Measurements from ENCODE around the gene PEX14.
A peak's percentile ranks its signal among the peaks of the same experiment; 100 is the strongest.
"Not testable (repeated sequence)": the region's sequence is repeated elsewhere in the genome, so short reads cannot be mapped to it uniquely, and the experiment has no call there.

PEX14 gene

DNA sequence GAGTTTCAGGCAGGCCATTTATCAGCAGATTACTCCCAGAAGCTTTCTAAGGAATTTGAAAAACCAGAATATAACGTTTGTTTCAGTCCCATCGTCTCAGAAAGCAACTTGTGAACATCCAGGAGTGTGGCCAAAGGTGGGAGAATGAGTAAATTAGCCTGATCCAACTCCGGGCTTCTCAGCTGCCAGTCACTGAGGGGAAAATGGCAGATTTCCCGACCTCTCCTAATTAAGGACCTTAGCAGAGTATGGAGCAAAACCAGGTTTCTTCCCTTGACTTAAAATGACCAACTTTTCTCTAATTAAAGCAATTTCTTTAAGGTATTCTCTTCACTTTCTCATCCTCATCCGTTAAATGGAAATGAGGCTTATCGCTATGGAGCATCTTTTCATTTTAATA lies 23.9 kb upstream of the PEX14 start:
- DNase-seq, result peak in 1 of 2 experiments; percentile 45

DNA sequence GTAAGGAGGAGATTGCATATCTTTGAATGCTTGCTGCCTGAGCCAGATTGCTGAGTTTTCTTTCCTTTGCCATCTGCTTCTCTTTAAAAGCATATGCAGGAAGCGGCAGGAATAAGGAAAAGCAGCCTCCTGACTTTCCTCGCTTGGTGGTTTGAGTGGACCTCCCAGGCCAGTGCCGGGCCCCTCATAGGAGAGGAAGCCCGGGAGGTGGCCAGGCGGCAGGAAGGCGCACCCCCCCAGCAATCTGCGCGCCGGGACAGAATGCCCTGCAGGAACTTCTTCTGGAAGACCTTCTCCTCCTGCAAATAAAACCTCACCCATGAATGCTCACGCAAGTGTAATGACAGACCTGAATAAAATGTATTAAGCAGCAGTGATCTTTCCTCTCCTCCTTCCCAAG lies 23.5 kb upstream of the PEX14 start:
- DNase-seq, result no peak

DNA sequence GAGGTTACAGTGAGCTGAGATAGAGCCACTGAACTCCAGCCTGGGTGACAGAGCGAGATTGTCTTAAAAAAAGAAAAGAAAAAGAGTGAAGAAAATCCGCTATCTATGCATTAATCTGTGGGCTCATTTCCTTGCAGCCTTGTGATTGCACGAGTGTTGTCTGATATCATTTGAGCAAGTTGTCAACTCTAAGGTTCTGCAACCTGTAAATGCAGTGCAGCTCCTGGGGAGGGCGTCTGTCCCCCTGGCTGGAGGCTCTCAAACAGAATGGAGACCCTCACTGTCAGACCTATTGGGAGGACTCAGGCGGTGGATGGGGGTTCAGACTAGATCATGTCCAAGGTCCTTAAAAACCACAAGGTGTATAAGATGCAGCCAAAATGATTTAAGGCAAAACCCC lies 18.7 kb upstream of the PEX14 start:
- no peak for DNase-seq

DNA sequence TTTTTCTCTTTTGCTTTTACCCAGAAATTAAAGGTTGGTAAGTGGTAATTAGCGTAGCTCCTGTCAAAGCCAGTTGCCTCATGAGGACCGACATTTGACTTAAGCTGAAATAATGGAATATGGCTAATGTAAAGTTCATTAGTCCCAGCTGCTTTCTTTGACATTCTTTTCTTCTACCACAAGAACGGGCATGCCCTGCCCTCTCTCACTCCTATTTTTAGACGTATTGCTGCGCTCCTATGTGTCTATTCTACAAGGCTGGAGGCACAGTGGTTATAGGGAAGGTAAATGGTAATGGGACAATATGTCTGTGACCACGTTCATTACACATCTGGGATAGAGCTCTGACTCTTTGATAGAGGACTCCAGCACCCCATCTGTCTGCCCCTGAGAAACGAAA lies 18.1 kb upstream of the PEX14 start:
- DNase-seq, result no peak

DNA sequence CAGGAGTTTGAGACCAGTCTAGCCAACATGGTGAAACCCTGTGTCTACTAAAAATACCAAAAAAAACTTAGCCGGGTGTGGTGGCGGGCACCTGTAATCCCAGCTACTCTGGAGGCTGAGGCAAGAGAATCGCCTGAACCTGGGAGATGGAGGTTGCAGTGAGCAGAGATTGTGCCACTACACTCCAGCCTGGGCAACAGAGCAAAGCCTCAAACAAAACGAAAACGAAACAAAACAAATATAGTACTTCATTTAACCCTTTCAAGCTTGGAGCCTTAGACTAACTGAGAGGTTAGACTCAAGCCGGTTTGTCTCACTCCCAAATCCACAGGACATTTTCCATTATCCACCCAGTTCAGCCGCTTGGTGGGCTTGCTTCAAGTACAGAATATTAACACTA lies 17.3 kb upstream of the PEX14 start:
- DNase-seq, result not testable (repeated sequence)

DNA sequence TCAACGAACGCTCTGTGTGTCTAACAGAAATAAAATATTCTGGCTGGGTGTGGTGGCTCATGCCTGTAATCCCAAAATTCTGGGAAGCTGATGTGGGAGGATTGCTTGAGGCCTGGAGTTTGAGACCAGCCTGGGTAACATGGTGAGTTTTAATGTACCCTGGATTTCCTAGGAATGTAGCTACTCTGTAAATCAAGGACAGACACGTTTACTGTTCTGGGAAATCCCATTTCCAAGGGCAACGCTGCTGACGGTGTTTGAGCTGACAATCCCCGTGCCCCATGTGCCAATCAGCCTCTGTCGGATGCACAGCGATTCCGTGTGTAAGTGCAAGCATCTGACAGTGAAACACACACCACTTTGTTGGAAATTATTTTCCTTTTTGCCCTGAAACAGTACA lies 16.9 kb upstream of the PEX14 start:
- no peak for DNase-seq

DNA sequence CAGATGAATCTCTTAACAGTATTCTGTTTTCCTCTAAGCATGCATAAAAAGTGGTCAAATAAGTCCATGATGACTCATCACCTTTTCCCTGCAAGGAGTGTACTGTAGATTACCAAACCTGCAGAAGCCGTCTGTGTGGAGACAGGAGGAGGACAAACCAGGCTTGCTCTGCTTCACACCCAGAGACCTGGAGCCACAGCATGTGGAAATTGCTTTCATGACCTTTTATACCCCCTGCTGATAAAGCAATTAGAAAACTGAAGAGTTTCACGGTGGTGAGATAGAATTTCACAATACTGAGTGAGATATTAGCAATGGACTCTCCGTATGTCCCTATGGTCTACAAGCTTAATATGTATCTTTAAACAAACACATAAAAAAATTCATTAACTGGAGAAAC lies 15.6 kb upstream of the PEX14 start:
- DNase-seq, result no peak

DNA sequence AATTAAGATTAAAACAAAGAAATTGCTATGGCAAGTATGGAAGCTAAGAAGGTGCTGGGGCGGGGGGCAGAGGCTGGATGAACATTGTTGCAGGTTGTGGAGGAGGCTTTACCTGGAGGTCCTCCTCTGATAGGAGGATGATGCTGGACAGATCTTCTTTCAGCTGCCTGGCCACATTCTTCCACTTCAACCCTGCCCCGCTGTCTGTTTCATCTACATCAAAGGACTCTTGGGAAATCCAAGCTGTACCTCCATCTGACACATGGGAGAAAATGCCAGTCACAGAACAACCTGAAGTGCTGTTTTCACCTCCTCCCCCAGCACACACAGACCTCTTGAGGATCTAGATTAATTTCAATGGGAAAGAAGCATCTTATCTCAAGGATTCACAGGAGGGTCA lies 7.7 kb upstream of the PEX14 start:
- no peak for DNase-seq

DNA sequence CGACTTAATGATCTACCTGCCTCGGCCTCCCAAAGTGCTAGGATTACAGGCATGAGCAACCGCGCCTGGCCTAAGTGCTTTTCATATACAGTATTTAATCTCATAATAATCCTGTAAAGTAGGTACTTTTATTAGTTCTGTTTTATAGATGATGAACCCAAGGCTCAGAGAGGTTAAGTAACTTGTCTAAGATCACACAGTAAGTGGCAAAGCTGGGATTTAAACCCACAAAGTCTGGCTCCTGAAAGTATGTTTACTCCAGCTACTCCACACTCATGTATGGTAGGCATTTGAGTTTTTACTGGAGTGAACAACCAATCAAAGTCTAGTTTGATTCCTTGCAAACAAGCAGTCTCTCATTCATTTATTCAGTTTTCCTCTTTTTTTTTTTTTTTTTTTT lies 4.7 kb upstream of the PEX14 start:
- no peak for DNase-seq

DNA sequence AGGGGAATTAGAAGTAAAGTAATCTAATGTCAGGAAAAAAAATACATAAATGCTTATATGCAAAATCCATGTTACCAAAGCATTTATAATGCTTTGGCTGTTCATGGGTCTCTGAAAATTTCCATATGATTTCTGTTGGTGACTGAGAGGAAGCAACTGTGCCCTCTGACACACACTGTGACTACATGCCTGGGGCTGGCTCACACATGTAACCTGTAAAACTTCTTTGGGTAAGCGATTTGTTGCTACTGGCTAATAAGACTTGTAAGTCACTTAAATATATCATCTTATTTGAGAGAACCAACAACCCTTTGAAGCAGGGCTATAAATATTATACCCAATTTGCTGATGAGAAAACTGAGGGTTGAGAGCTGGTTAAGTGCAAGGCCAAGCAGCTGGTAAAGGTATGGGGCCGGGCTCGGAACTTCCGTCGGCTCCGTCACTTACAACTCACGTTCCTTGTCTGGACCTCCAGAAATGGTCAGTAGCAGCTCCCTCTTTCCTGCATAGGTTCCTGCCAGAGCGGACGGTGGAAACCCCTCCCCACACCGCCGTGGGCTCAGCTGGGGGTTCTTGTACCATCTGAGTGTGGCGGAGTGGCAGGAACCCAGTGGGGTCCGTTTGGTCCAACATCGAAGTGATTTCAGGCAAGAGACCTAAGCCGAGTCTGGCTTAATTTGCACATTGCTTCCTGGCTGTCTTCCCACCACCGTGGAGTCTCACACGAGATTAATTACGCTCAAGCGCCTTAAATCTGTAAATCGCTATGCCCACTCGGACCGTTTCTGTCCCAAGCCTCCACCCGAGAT lies 3.1 kb upstream of the PEX14 start:
- peak in 1 of 2 experiments; percentile 65 for DNase-seq

DNA sequence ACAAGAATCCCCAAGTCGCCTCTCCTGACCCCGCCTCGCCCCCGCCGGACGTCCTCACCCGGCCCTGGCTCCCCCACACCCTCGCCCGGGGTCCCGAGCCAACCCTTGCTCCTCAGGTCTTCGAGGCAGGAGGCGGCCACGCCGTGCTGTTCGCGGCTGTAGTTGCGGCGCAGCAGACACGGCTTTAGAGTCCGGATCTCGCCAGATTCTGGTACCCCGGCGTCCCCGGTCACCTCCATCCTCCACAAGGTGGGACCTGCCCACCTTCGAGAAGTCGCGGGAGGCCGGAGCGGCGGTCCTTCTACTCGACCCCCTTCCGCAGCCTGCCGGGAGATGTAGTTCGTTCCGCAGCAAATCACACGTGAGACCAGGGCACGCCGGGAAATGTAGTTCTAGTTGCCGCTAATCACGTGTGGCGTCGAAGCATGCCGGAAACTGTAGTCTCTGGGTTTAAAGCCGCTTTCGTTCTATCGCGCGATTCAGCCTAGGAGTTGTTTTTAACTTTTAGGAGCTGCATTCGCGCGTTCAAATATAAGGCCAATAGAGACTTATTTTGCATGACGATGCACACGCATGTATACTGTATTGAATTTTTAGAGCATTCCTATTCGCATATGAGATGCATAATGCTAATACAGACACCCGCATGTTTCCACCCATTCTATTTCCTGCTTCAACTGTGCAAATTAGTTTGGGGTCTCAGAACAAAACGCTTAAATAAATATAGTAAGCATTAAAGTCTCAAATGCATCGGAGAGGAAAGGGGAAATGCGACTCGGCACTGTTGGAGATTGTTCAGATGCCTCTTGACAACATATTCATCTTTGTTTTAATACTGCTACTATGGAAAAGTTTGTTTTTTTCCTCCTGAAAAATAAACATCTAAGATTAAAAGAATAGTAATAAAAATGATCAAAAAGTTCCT lies 2.3 kb upstream of the PEX14 start, which contains the start of gene DFFA:
Gene DFFA, minus strand, starts transcription at position 310 of the 925 bp plus-strand sequence. Its CDS starts 71 bp downstream, at position 239.
- peak; percentile 95 to 97 for DNase-seq

DNA sequence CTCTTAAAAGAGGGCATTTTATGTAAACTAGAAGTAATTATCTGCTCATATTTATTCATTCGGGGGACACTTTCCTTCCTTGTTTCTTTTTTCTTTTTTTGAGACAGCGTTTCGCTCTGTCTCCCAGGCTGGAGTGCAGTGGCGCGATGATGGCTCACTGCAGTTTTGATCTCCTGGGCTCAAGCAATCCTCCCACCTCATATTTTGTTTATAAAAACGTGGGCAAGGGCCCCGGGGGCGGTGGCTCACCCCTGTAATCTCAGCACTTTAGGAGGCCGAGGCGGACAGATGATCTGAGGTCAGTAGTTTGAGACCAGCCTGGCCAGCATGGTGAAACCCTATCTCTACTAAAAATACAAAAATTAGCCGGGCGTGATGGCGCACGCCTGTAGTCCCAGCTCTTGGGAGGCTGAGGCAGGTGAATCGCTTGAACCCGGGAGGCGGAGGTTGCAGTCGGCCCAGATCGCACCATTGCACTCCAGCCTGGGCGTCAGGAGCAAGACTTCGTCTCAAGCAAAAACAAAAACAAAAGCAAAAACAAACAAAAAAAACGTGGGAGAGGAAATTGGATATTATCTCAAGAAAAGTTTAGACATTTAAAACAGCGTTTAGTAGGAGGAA lies 1.5 kb upstream of the PEX14 start:
- DNase-seq, result no peak

DNA sequence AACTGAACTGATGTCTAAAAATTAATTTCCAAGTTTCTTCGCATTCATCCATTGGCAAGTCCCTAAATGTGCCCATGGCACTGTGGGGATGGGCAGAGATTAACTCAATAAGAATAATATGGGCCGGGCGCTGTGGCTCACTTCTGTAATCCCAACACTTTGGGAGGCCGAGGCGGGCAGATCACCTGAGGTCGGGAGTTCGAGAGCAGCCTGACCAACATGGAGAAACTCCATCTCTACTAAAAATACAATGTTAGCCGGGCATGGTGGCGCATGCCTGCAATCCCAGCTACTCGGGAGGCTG lies 489 bp upstream of the PEX14 start:
- not testable (repeated sequence) for DNase-seq

DNA sequence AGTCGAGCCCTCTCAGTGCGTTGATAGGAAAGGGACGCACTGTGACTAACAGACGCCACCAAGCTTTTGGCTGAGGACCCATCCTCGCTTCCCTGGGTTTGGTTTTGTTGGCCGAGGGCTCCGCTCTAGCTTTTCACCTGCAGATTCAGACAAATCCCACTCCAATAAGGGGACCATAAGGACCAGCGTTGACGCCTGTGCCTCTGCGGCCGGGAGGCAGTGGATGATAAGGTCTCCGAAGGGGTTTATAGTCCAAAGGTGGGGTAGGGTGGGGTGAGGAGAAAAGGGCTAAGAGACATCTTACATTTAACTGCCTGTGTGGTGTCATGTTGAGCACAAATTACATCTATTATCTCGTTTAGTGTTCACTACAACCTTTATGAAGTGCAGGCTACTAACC lies 760 bp downstream of the PEX14 start:
- DNase-seq, result no peak

DNA sequence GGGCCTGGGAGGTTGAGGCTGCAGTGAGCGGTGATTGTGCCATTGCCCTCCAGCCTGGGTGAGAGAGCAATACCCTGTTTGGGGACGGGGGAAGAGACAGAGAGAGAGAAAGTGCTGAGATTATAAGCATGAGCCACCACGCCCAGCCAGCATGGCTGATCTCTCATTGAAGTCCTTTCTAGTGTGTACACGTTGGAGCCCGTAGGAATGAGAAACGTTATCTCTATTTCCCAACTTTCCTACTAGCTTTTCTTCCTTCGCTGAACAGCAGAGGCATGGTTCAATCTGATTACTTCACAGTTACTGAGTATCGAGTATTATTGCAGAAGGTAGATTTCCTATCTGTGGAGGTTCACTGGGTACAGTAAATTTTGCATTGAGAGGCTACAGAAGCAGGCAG lies 4.5 kb downstream of the PEX14 start:
- no peak for DNase-seq

DNA sequence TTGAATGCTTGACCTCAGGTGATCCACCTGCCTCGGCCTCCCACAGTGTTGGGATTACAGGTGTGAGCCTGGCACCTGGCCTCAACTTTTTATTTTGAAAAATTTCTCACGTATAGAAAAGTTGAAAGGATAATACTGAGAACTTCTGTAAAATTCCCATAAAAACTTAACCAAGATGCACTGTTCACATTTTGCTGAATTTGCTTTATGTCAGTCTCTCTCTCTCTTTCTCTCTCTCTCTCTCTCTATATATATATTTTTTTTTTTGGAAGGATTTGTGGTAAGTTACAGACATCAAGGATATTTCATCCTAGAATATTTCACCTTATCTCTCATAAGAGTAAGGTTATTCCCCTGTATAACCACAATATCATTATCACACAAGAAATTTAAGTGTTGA lies 5.9 kb downstream of the PEX14 start:
- DNase-seq, result no peak

DNA sequence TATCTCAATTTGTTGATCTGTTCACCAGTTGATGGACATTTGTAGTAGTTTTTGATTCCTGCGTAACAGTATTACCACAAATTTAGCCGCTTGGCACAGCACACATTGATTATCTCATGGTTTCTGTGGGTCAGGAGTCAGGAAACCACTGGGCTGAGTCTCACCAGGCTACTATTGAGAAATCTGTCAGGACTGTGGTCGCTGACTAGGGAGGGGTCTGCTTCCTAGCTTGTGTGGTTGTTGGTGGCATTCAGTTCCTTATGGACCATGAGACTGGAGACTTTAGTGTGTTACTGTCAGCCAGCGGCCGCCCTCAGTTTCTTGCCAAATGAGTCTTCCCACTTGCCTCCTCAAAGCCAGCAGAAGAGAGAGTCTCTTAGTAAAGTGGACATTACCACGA lies 9.8 kb downstream of the PEX14 start:
- DNase-seq, result no peak

DNA sequence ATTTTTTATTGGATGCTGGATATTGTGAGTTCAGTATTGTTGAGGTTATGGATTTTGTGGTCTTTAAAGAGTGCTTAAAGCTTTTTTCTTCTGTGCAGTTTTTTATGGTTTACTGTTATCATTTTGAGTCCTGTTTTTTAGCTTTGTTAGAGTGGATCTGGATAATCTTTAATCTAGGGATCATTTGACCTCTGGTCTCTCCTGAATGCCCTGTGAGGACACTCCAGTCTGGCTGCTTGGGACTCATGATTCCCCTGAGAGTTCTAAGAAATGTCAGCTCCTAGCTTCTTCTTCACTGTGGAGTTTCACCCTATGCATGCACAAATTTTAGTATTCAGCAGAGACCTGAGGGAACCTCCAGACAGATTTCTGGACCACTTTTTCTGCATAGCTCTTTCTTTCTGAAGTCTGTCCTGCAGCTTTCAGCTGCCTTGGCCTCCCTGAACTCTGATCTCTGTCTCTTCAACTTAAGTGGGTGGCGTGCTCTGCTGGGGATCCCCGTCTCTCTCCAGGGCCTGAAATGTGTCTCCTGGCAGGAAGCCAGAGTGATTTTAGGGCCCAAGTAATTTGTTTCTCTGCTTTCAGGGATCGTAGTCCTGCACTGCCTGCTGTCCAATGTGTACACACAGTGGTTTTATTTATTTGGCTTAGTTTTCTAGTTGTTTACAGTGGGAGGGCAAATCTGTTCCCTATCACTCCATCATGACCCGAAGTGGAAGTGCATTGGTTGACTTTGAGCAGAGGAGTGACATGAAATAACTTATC lies 14.7 kb downstream of the PEX14 start:
- DNase-seq, result no peak

DNA sequence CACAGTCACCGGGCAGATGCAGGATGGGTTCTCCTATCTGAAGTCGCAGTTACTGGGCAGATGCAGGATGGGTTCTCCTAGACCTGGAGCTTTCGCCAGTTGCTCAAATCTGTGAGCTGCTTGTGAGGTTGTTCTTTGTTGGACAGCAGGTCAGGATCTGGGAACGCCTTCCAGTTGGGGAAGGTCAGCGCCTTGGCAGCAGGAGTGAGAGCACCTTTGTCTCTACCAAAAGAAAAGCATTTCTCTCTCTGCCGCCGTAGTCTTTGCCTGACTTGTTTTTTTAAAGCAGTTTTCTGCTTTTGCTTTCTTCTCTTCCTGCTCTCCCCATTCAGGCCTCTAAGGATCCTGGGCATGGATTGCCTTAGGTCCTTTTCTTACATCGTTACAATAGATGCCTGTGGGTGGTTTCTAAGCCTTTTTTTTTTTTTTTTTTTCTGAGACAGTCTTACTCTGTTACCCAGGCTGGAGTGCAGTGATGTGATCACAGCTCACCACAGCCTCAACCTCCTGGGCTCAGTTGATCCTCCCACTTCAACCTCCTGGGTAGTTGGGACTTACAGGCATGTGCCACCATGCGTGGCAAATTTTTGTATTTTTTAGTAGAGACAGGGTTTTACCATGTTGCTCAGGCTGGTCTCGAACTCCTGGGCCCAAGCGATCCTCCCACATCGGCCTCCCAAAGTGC lies 15.7 kb downstream of the PEX14 start:
- DNase-seq, result no peak

DNA sequence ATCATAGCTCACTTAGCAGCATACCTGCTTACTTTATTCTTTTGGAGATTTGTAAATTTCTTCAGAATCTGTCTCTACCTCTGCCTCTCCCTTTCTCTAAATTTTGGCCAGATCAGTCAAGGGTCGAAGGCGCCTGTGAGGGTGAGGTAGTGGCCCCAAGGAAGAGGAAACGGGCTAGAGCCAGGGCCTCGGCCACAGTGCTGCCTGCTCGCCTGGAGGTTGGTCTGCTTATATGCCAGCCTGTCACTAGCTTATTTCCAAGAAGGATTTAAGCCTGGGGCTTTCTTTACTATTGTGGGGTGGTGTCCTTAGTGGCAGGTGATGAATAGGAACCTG lies 19.6 kb downstream of the PEX14 start:
- no peak for DNase-seq

DNA sequence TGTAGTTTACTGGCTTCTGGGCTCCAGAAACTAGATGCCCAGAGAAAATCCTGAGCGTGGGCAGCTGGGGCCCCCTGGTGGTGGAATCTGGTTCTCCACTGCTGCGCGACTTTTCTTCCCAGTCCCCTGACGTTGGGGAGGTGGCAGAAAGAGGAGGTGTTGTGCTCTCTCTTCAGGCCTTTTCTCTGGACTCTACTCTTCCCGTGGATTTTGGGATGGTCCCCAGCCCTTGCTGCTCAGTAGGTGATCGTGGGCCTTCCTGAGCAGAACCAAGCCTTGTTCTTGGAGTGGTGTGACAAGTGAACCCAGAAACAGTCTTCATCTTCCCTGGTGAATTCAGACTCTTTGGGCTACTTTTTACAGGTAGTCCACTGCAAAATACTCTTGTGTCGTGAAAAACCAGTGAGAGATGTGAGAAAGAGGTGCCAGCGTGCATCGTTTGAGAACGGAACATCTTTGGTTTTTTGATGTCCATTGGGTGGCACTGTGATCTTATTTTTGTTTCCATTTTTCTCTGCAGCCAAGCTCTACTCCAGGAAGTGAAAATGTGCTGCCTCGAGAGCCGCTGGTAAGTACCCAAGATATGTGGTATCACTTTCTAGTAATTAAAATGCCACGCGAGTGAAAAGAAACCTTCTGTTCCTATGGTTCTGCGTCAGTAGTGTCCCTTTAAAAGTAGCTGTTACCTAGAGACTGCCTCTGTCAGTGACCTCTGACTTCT lies 20.2 kb downstream of the PEX14 start:
- peak; percentile 51 to 78 for DNase-seq

DNA sequence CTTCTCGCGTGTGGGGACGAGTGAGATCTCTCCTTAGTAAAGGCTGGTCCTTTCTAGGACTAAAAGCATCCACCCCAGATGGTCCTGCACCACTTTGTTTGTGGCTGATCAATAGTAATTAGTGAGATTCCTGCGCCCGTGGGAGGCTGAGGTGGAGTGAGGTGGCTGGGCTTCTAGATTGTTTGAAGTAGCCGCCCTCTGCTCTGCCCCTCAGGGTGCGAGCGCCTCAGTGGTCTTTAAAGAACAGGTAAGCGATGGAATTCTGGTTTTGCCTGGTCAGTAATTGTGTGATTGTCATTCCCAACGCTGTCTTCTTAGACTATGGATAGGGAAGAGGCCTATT lies 20.7 kb downstream of the PEX14 start:
- DNase-seq, result no peak

Measured in NCI-H446 (cell line).